ENCODE data around the gene G6PC1. TPM values are rescaled to one million over a fixed set of nuclear protein-coding genes. Genes with fewer than 3 reads are reported as not detected.
"Not testable (repeated sequence)": the region's sequence is repeated elsewhere in the genome, so short reads cannot be mapped to it uniquely, and the experiment has no call there.

The G6PC1 gene
- total RNA-seq, 1 experiment from 2014 or later = not detected

DNA sequence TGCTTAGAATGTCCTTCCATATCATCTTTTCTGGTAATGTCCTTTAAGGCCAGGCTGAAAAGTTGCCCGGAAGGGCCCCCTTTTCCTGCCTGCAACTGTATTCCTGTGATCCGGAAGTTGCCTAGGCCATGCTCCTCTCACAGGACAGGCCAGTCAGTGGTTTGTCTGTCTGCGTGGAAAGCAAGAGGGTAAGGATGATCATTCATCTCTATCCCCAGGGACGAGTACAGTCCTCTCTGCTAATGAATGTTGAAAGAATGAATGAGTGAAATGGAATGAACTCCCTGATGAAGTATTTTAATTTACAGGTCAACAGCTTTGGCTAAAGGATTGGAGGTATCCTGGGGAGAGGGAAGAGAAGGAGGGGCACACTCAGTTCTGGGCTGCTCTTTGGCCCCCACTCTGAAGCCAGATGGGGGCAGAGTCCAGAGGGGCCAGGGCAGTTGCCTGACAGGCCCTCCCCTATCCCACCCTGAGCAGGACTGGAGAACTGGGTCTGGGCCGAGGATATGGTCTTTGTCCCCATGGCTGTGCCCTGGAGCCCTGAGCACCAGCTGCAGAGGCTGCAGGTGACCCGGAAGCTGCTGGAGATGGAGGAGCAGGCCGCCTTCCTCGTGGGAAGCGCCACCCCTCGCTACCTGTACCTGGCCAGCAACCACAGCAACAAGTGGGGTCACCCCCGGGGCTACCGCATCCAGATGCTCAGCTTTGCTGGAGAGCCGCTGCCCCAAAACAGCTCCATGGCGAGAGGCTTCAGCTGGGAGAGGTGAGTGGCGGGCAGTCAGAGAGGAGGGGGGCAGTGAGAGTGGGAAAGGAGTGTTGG lies 46.4 kb upstream of the G6PC1 start:
- DNase-seq = no peak
- H3K36me3 Mint-ChIP-seq (ENCODE audit: insufficient read depth, unreplicated experiment) = no peaks in the 10 kb centered on the region
- H3K4me3 Mint-ChIP-seq (ENCODE audit: unreplicated experiment) = no peak overlapping the region
- intact Hi-C loops (cut with micrococcal nuclease; ENCODE audit: unreplicated experiment) = no loop called here
- BruUV-seq (replicated peaks) = no TSS peak
- no peak overlapping the region for H3K4me3 ChIP-seq (ENCODE audit: low read depth, low read length)
- no peaks in the 10 kb centered on the region for H3K9me3 Mint-ChIP-seq (ENCODE audit: unreplicated experiment)
- H3K27me3 Mint-ChIP-seq (ENCODE audit: insufficient read depth, unreplicated experiment) = no peaks in the 10 kb centered on the region
- H3K27me3 ChIP-seq (replicated peaks; ENCODE audit: control insufficient read depth, insufficient read depth, low read length) = no peaks in the 10 kb centered on the region
- ChIA-PET POLR2A (no interaction called here), CTCF (interaction anchor here (0.5 to 1.1 kb wide), 2 partner anchors 11 to 316 kb away, joined by 3 to 5 read pairs; no protein-coding TSS in a partner anchor)
- H3K4me1 ChIP-seq = no peaks in the 10 kb centered on the region
- TF ChIP-seq, protein P1, sequence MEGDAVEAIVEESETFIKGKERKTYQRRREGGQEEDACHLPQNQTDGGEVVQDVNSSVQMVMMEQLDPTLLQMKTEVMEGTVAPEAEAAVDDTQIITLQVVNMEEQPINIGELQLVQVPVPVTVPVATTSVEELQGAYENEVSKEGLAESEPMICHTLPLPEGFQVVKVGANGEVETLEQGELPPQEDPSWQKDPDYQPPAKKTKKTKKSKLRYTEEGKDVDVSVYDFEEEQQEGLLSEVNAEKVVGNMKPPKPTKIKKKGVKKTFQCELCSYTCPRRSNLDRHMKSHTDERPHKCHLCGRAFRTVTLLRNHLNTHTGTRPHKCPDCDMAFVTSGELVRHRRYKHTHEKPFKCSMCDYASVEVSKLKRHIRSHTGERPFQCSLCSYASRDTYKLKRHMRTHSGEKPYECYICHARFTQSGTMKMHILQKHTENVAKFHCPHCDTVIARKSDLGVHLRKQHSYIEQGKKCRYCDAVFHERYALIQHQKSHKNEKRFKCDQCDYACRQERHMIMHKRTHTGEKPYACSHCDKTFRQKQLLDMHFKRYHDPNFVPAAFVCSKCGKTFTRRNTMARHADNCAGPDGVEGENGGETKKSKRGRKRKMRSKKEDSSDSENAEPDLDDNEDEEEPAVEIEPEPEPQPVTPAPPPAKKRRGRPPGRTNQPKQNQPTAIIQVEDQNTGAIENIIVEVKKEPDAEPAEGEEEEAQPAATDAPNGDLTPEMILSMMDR (IDR thresholded peaks at IDR 0.05; ENCODE audit: insufficient read depth in 1 of 2, low read depth in 1 of 2, low read length in 1 of 2, severe bottlenecking in 1 of 2, unreplicated experiment in 1 of 2) = no peak
- no peaks in the 10 kb centered on the region for H3K4me1 Mint-ChIP-seq (ENCODE audit: low read depth, unreplicated experiment)
- H3K36me3 ChIP-seq (ENCODE audit: control insufficient read depth, insufficient read depth, low read length) = no peaks in the 10 kb centered on the region
- H3K9me3 ChIP-seq = no peaks in the 10 kb centered on the region
- H3K27ac Mint-ChIP-seq (ENCODE audit: unreplicated experiment) = no peak overlapping the region

DNA sequence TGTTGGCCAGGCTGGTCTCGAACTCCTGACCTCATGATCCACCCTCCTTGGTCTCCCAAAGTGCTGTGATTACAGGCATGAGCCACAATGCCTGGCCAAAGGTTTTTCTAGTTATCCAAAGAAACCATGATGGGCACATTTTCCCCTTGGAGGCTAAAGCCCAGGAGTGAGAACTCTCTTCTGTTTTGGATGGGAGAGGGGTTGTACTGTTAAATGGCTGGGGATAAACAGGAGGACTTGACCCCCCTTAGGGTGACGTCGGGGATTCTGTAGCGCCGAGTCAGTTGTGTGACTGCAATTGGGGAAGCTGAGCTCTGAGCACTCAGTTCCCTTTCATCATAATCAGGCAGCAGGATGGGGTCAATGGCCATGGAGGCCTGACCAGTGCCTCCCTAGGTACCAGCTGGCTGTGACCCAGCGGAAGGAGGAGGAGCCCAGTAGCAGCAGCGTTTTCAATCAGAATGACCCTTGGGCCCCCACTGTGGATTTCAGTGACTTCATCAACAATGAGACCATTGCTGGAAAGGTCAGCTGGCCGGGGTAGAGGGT lies 45.5 kb upstream of the G6PC1 start:
- Histone ChIP-seq H3K4me3 (ENCODE audit: low read depth, low read length) (no peak overlapping the region), H3K27me3 (replicated peaks; ENCODE audit: control insufficient read depth, insufficient read depth, low read length) (no peaks in the 10 kb centered on the region), H3K4me1 (no peaks in the 10 kb centered on the region), H3K36me3 (ENCODE audit: control insufficient read depth, insufficient read depth, low read length) (no peaks in the 10 kb centered on the region; the same call in 1 of the 2 replicates), H3K9me3 (no peaks in the 10 kb centered on the region)
- no TSS peak for BruUV-seq (replicated peaks)
- no peak for DNase-seq
- no peaks in the 10 kb centered on the region for H3K4me1 Mint-ChIP-seq (ENCODE audit: low read depth, unreplicated experiment)
- H3K36me3 Mint-ChIP-seq (ENCODE audit: insufficient read depth, unreplicated experiment) = no peaks in the 10 kb centered on the region
- no peak overlapping the region for H3K4me3 Mint-ChIP-seq (ENCODE audit: unreplicated experiment)
- TF ChIP-seq, protein P1 (IDR thresholded peaks at IDR 0.05; ENCODE audit: insufficient read depth in 1 of 2, low read depth in 1 of 2, low read length in 1 of 2, severe bottlenecking in 1 of 2, unreplicated experiment in 1 of 2) = no peak
- no peaks in the 10 kb centered on the region for H3K27me3 Mint-ChIP-seq (ENCODE audit: insufficient read depth, unreplicated experiment)
- POLR2A ChIA-PET = no interaction called here
- CTCF ChIA-PET = interaction anchor here (0.5 to 1.1 kb wide), 2 partner anchors 12 to 315 kb away, joined by 3 to 5 read pairs; no protein-coding TSS in a partner anchor
- H3K27ac Mint-ChIP-seq (ENCODE audit: unreplicated experiment) = no peak overlapping the region
- intact Hi-C loops (cut with micrococcal nuclease; ENCODE audit: unreplicated experiment) = no loop called here
- H3K9me3 Mint-ChIP-seq (ENCODE audit: unreplicated experiment) = no peaks in the 10 kb centered on the region

DNA sequence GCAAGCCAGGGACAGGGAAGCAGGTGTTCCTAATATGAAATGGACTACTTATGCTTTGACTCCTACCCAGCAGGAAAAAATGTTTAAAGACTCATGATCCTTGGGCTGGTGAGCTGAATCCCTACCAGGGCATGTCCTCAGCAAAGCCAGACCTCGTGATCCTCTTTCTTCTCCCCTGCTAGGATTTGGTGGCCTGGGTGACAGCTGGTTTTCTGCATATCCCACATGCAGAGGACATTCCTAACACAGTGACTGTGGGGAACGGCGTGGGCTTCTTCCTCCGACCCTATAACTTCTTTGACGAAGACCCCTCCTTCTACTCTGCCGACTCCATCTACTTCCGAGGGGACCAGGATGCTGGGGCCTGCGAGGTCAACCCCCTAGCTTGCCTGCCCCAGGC lies 44.5 kb upstream of the G6PC1 start:
- H3K27me3 ChIP-seq (replicated peaks; ENCODE audit: control insufficient read depth, insufficient read depth, low read length); POLR2A ChIA-PET; H3K27me3 Mint-ChIP-seq (ENCODE audit: insufficient read depth, unreplicated experiment); BruUV-seq (replicated peaks); H3K27ac Mint-ChIP-seq (ENCODE audit: unreplicated experiment); H3K36me3 Mint-ChIP-seq (ENCODE audit: insufficient read depth, unreplicated experiment); CTCF ChIA-PET; H3K36me3 ChIP-seq (ENCODE audit: control insufficient read depth, insufficient read depth, low read length); DNase-seq; H3K4me1 ChIP-seq; intact Hi-C loops (cut with micrococcal nuclease; ENCODE audit: unreplicated experiment); H3K9me3 ChIP-seq; H3K4me3 ChIP-seq (ENCODE audit: low read depth, low read length); H3K9me3 Mint-ChIP-seq (ENCODE audit: unreplicated experiment); H3K4me3 Mint-ChIP-seq (ENCODE audit: unreplicated experiment); H3K4me1 Mint-ChIP-seq (ENCODE audit: low read depth, unreplicated experiment): not testable (repeated sequence)

DNA sequence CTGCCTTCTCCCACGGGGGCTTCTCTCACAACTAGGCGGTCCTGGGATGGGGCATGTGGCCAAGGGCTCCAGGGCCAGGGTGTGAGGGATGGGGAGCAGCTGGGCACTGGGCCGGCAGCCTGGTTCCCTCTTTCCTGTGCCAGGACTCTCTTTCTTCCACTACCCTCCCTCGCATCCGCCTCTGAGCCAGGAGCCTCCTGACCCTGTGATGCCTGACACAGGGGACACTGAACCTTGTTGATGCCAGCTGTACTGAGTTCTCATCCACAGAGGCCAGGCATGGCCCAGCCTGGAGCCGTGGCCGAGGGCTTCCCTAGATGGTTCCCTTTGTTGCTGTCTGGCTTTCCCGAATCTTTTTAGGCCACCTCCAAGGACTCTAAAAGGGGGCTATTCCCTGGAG lies 44.1 kb upstream of the G6PC1 start:
- H3K4me1 Mint-ChIP-seq (ENCODE audit: low read depth, unreplicated experiment); DNase-seq; BruUV-seq (replicated peaks); H3K27ac Mint-ChIP-seq (ENCODE audit: unreplicated experiment); intact Hi-C loops (cut with micrococcal nuclease; ENCODE audit: unreplicated experiment); H3K9me3 ChIP-seq; H3K27me3 Mint-ChIP-seq (ENCODE audit: insufficient read depth, unreplicated experiment); H3K27me3 ChIP-seq (replicated peaks; ENCODE audit: control insufficient read depth, insufficient read depth, low read length); H3K4me1 ChIP-seq; H3K4me3 Mint-ChIP-seq (ENCODE audit: unreplicated experiment); H3K36me3 Mint-ChIP-seq (ENCODE audit: insufficient read depth, unreplicated experiment); H3K4me3 ChIP-seq (ENCODE audit: low read depth, low read length); POLR2A ChIA-PET; H3K36me3 ChIP-seq (ENCODE audit: control insufficient read depth, insufficient read depth, low read length); H3K9me3 Mint-ChIP-seq (ENCODE audit: unreplicated experiment): not testable (repeated sequence)
- CTCF ChIA-PET = interaction anchor here (1.2 kb wide), 1 partner anchor 73 kb away, joined by 4 read pairs; no protein-coding TSS in a partner anchor
